Naive thymus-derived CD4-positive, alpha-beta T cell (primary cell): Measurements from ENCODE around the gene RTN4. TPM values are rescaled to one million over a fixed set of nuclear protein-coding genes. Genes with fewer than 3 reads are reported as not detected.

Source experiments
- ATAC-seq: fragments of 150-1000 bp; cut with Tn5 transposase; 2 replicates; pipeline ENCODE4 v1.10.0; 2021; ENCODE audit warnings: mild to moderate bottlenecking, moderate library complexity
- CTCF ChIA-PET: fragments of 350-600 bp; sonication (Branson Sonifier 250); formaldehyde crosslinking; loops from one replicate; lab custom pipeline; 2021; ENCODE audit warnings: antibody characterized with exemption; lab: Charles Lee
- POLR2A ChIA-PET: fragments of 350-600 bp; sonication (Branson Sonifier 250); formaldehyde crosslinking; loops from one replicate; lab custom pipeline; 2021; ENCODE audit warnings: antibody characterized with exemption, inconsistent platforms; lab: Charles Lee
- DNase-seq, 9 donors: peaks; one replicate each; pipeline versions ENCODE4 v3.0.0 to v3.0.0-alpha.2; 2020 to 2022; ENCODE audit warnings: mixed read lengths in 1 of 9
- H3K27ac ChIP-seq: one replicate; pipeline ENCODE4 v1.7.0; 2013; ENCODE audit warnings: mild to moderate bottlenecking, low read depth, low read length, moderate library complexity
- H3K27me3 ChIP-seq, 2 donors: one replicate each; pipeline ENCODE4 v1.7.0; 2013; ENCODE audit warnings: low read length in 2 of 2, mild to moderate bottlenecking in 2 of 2, moderate library complexity in 2 of 2; ENCODE audit not compliant: control insufficient read depth in 2 of 2, insufficient read depth in 2 of 2
- H3K36me3 ChIP-seq, 3 experiments: 1 replicate in 2 of 3; 2 replicates in 1 of 3; pipeline ENCODE4 v1.7.0; 2013; ENCODE audit warnings: low read length in 3 of 3, mild to moderate bottlenecking in 3 of 3, moderate library complexity in 1 of 3; ENCODE audit not compliant: insufficient read depth in 3 of 3, control insufficient read depth in 2 of 3
- H3K4me1 ChIP-seq, 2 donors: one replicate each; pipeline ENCODE4 v1.7.0; 2013; ENCODE audit warnings: low read length in 2 of 2, mild to moderate bottlenecking in 2 of 2, moderate library complexity in 1 of 2; ENCODE audit not compliant: control insufficient read depth in 2 of 2, insufficient read depth in 2 of 2
- H3K4me3 ChIP-seq: 2 replicates; pipeline ENCODE4 v1.7.0; 2013; ENCODE audit warnings: mild to moderate bottlenecking, low read length
- H3K9me3 ChIP-seq, 3 experiments: 1 replicate in 2 of 3; 2 replicates in 1 of 3; pipeline ENCODE4 v1.7.0; 2013; ENCODE audit warnings: low read length in 3 of 3; ENCODE audit not compliant: control insufficient read depth in 2 of 3
- H3K27ac Mint-ChIP-seq, 9 donors: one replicate each; pipeline ENCODE4 v1.8.0; 2020 to 2022; ENCODE audit warnings: mixed read lengths in 9 of 9, mild to moderate bottlenecking in 8 of 9, moderate library complexity in 5 of 9, inconsistent platforms in 2 of 9
- H3K27me3 Mint-ChIP-seq, 5 donors: one replicate each; pipeline ENCODE4 v1.8.0; 2021 to 2022; ENCODE audit warnings: mixed read lengths in 5 of 5, mild to moderate bottlenecking in 1 of 5
- H3K36me3 Mint-ChIP-seq, 5 donors: one replicate each; pipeline ENCODE4 v1.8.0; 2020 to 2022; ENCODE audit warnings: mixed read lengths in 5 of 5, mild to moderate bottlenecking in 3 of 5, inconsistent platforms in 1 of 5
- H3K4me1 Mint-ChIP-seq, 7 donors: one replicate each; pipeline ENCODE4 v1.8.0; 2020 to 2022; ENCODE audit warnings: mixed read lengths in 7 of 7, mild to moderate bottlenecking in 3 of 7, inconsistent platforms in 1 of 7
- H3K4me3 Mint-ChIP-seq, 10 donors: one replicate each; pipeline ENCODE4 v1.8.0; 2020 to 2022; ENCODE audit warnings: mild to moderate bottlenecking in 10 of 10, mixed read lengths in 10 of 10, moderate library complexity in 6 of 10, inconsistent platforms in 2 of 10
- H3K9me3 Mint-ChIP-seq, 11 donors: one replicate each; pipeline ENCODE4 v1.8.0; 2020 to 2022; ENCODE audit warnings: mixed read lengths in 11 of 11, mild to moderate bottlenecking in 4 of 11, inconsistent platforms in 1 of 11, moderate library complexity in 1 of 11
- intact Hi-C, 2 donors: fragments of 100-400 bp; cut with micrococcal nuclease; formaldehyde crosslinking; loops; one replicate each; pipeline ENCODE4 v1.15.1; 2023
- polyA plus RNA-seq, 2 donors: library from polyadenylated mRNA; unstranded; fragments of 300-500 nt; fragmentation: Illumina TruSeq; gene quantifications; one replicate each; pipeline ENCODE4 v1.2.3, GENCODE V29; 2021
- total RNA-seq, 6 experiments: library from RNA in 5 of 6; stranded (reverse) in 5 of 6; gene quantifications; 1 replicate in 5 of 6; 2 replicates in 1 of 6; pipeline ENCODE4 v1.2.3 and lab custom pipeline; 2021 to 2026

The RTN4 gene
- total and polyA plus RNA-seq, 7 experiments from 2014 or later = 59.6 to 126 (median 65.1) TPM

DNA sequence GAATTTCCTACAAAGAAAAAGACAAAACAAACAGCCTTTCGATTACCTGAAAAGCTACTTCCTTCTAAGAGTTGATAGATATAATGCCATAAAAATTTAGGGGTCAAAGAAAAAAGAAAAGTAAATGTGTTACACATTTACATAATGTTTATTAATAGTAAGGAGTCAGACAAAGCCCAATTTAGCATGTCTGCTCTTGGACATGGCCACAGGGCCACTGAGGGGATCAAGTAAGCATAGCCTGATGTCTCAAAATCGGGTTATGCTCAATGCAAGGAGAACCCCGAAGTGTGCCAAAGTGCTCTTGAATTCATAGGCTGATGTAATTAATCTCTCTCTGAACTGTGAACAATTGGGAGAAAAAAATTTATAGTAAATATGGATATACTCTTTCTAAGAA lies 61.6 kb downstream of the RTN4 start:
- H3K27ac ChIP-seq = no peak overlapping the region
- POLR2A ChIA-PET = no interaction called here
- DNase-seq = no peak
- H3K4me1 ChIP-seq = peaks cover 4 to 6% of the 10 kb centered on the region in 2 donors
- H3K9me3 Mint-ChIP-seq = no peaks in the 10 kb centered on the region
- no peaks in the 10 kb centered on the region for H3K27me3 Mint-ChIP-seq
- no peaks in the 10 kb centered on the region for H3K27me3 ChIP-seq
- H3K27ac Mint-ChIP-seq = no peak overlapping the region
- H3K36me3 ChIP-seq = peaks cover 0 to 19% (median 0%) of the 10 kb centered on the region in 3 experiments
- peaks cover 4 to 23% (median 22%) of the 10 kb centered on the region in 5 donors for H3K36me3 Mint-ChIP-seq
- CTCF ChIA-PET = interaction anchor here (1.0 kb wide), 1 partner anchor 11 kb away, joined by 3 read pairs; no protein-coding TSS in a partner anchor
- no peak overlapping the region for H3K4me3 ChIP-seq
- intact Hi-C loops = no loop called here
- H3K4me3 Mint-ChIP-seq = no peak overlapping the region
- peaks cover 10 to 80% (median 54%) of the 10 kb centered on the region in 7 donors for H3K4me1 Mint-ChIP-seq
- no peaks in the 10 kb centered on the region for H3K9me3 ChIP-seq
- ATAC-seq = no peak

DNA sequence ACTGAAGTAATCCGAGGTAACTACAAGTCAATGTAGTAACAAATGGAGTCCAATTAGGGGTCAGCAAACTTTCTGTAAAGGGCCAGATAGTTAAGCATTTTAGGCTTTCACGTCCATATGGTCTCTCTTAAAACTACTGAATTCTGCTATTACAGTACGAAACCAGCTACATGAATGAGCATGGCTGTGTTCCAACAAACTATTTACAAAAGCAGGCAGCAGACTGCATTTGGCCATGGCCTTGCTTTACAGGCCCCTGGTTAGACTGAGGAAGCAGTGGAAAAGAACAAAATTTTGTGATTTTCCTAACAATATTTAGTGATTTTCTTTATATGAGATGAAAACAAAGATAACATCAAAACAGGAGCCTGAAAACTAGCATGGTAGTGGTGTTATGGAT lies 64.0 kb downstream of the RTN4 start:
- no peak for DNase-seq
- Mint-ChIP-seq H3K4me1 (peaks cover 16 to 69% (median 41%) of the 10 kb centered on the region in 7 donors), H3K4me3 (no peak overlapping the region), H3K27ac (no peak overlapping the region), H3K27me3 (no peaks in the 10 kb centered on the region), H3K9me3 (no peaks in the 10 kb centered on the region), H3K36me3 (peaks cover 5 to 33% (median 30%) of the 10 kb centered on the region in 5 donors)
- no peaks in the 10 kb centered on the region for H3K27me3 ChIP-seq
- POLR2A ChIA-PET = no interaction called here
- no peak for ATAC-seq
- H3K9me3 ChIP-seq = no peaks in the 10 kb centered on the region
- H3K27ac ChIP-seq = no peak overlapping the region
- no peak overlapping the region for H3K4me3 ChIP-seq
- peaks cover 0 to 27% (median 0%) of the 10 kb centered on the region in 3 experiments for H3K36me3 ChIP-seq
- H3K4me1 ChIP-seq = peaks cover 4 to 6% of the 10 kb centered on the region in 2 donors
- intact Hi-C loops = no loop called here
- CTCF ChIA-PET = interaction anchor here (1.4 kb wide), 1 partner anchor 62 kb away, joined by 3 read pairs; no protein-coding TSS in a partner anchor

GRCh38 chr2:54984476-54984875 lies 65.8 kb downstream of the RTN4 start:
- Histone ChIP-seq H3K9me3 (no peaks in the 10 kb centered on the region), H3K27ac (no peak overlapping the region), H3K36me3 (peaks cover 0 to 34% (median 0%) of the 10 kb centered on the region in 3 experiments), H3K4me1 (peaks cover 4 to 6% of the 10 kb centered on the region in 2 donors), H3K4me3 (no peak overlapping the region), H3K27me3 (no peaks in the 10 kb centered on the region)
- ATAC-seq (no peak), DNase-seq (no peak)
- Mint-ChIP-seq H3K4me3 (no peak overlapping the region), H3K27ac (peak overlapping the region in 1 of 9 donors; percentile 6), H3K27me3 (no peaks in the 10 kb centered on the region), H3K36me3 (peaks cover 5 to 39% (median 33%) of the 10 kb centered on the region in 5 donors), H3K9me3 (no peaks in the 10 kb centered on the region), H3K4me1 (peaks cover 16 to 72% (median 45%) of the 10 kb centered on the region in 7 donors)
- intact Hi-C loops = no loop called here
- ChIA-PET CTCF (interaction anchor here (0.6 kb wide), 1 partner anchor 84 kb away, joined by 3 read pairs; no protein-coding TSS in a partner anchor), POLR2A (no interaction called here)

DNA sequence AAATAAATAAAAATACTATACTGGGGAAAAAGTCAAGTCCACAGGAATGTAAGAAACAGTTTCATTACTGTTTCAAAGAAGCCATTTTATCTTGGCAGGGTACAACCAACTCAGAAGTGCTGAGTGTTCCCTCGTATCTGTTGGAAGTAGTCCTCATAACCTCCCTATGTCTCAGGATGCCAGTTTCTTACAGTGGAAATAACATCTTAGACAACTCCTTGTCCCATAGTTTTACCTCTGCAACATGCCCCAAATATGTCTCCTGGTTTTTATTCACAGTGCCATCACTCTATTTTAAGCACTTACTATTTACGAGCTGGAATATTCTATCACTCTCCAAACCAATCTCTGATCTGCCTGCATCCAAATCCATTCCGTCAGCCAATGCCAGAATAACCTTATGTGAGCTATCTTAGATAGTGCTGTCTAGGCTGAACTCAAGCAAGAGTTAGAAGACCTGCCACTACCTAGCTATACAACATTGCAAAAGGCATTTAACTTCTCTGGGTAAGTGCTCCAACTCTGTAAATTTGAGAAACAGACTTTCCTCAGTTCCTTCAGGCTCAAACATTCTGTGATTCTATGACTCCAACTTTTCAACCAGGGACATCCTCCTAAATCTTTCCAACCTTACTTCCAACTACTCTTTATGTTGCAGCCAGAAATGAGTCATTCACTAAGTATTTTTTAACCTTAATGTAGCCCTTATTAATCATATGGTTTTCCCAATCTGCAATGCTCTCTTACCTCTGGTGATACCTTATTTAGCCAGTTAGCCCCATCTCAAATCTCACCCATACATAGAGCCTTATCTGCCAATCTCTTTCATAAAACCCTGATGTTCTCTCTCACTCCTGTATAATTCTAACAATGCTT lies 66.7 kb downstream of the RTN4 start:
- Mint-ChIP-seq H3K36me3 (peaks cover 5 to 39% (median 33%) of the 10 kb centered on the region in 5 donors), H3K9me3 (no peaks in the 10 kb centered on the region), H3K4me1 (peaks cover 16 to 67% (median 41%) of the 10 kb centered on the region in 7 donors), H3K4me3 (peak overlapping the region in 1 of 10 donors; percentile 3), H3K27me3 (no peaks in the 10 kb centered on the region), H3K27ac (peak overlapping the region in 5 of 9 donors; percentile 5 to 27 (median 15))
- Histone ChIP-seq H3K9me3 (no peaks in the 10 kb centered on the region), H3K4me3 (no peak overlapping the region), H3K27ac (no peak overlapping the region), H3K36me3 (peaks cover 0 to 34% (median 0%) of the 10 kb centered on the region in 3 experiments), H3K4me1 (peaks cover 4 to 6% of the 10 kb centered on the region in 2 donors), H3K27me3 (no peaks in the 10 kb centered on the region)
- ATAC-seq (no peak), DNase-seq (no peak)
- CTCF ChIA-PET = interaction anchor here (0.6 kb wide), 1 partner anchor 84 kb away, joined by 3 read pairs; no protein-coding TSS in a partner anchor
- intact Hi-C loops = no loop called here
- POLR2A ChIA-PET = no interaction called here

DNA sequence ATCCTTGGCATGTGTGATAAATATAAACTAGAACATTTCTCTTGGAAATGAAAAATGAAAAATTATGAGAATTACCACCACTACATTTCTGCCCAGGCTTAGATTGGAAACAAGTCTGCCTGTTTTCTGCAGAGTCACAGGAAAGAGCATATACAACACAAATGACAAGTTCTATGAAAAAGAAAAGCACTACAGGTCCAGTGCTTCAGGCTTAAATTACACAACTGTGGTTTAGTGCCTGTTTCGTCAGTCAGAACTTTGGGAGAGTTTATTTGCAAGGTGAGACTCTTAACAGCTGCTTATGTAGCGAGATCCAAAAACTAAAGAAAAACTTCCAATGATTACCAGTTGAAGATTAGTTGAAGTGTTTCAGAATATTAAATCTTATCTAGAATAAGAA lies 68.9 kb downstream of the RTN4 start:
- Histone ChIP-seq H3K4me1 (peaks cover 4 to 6% of the 10 kb centered on the region in 2 donors), H3K9me3 (no peaks in the 10 kb centered on the region), H3K27ac (no peak overlapping the region), H3K36me3 (peaks cover 0 to 24% (median 0%) of the 10 kb centered on the region in 3 experiments), H3K4me3 (no peak overlapping the region), H3K27me3 (no peaks in the 10 kb centered on the region)
- Mint-ChIP-seq H3K36me3 (peaks cover 5 to 37% (median 25%) of the 10 kb centered on the region in 5 donors), H3K27ac (peak overlapping the region in 3 of 9 donors; percentile 37 to 59 (median 38)), H3K27me3 (no peaks in the 10 kb centered on the region), H3K4me3 (no peak overlapping the region), H3K4me1 (peaks cover 13 to 64% (median 45%) of the 10 kb centered on the region in 7 donors), H3K9me3 (peaks cover 0 to 1% (median 0%) of the 10 kb centered on the region in 11 donors)
- ChIA-PET POLR2A (interaction anchor here (0.7 kb wide), 1 partner anchor 65 kb away, joined by 3 read pairs; no protein-coding TSS in a partner anchor), CTCF (no interaction called here)
- no peak for DNase-seq
- intact Hi-C loops = no loop called here
- no peak for ATAC-seq

DNA sequence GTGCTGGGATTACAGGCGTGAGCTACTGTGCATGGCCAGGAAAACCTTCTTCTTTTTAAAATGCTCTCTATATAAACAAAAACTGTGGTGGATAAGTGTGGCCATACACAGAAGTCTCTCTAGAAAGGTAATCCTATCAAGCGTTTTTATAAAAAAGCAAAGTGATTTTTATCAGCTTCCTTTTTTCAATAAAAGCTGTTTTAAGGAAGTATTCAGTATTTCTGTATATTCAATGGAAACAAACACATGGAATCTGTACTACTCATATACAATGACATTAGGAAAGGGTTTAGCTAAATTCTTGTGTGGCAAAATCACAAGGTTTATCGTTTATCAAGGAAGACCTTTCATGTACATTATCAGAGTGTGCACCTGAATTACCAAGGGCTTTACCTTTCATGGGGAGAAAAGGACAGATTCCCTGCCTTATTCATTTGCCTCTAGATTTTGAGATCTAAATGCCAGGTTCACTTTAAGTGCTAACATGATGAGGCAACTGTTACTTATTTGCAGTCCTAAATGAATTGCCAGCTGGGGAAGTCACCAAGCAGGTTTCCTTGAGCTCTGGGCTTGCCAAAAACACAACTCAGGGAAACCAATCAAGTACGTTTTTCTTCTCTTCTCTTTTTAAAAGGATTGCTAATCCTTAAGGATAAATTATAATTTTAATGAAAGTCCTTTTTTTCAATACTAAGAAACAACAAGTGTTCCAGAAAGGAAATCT lies 70.8 kb downstream of the RTN4 start:
- CTCF ChIA-PET = no interaction called here
- Mint-ChIP-seq H3K4me1 (peaks cover 14 to 71% (median 50%) of the 10 kb centered on the region in 7 donors), H3K9me3 (peaks cover 0 to 1% (median 0%) of the 10 kb centered on the region in 11 donors), H3K27ac (peak overlapping the region in 5 of 9 donors; percentile 12 to 74 (median 41)), H3K4me3 (no peak overlapping the region), H3K36me3 (peaks cover 3 to 40% (median 16%) of the 10 kb centered on the region in 5 donors), H3K27me3 (no peaks in the 10 kb centered on the region)
- no peaks in the 10 kb centered on the region for H3K9me3 ChIP-seq
- H3K27ac ChIP-seq = no peak overlapping the region
- peaks cover 0 to 15% (median 0%) of the 10 kb centered on the region in 3 experiments for H3K36me3 ChIP-seq
- H3K4me1 ChIP-seq = peaks cover 0 to 2% of the 10 kb centered on the region in 2 donors
- POLR2A ChIA-PET = interaction anchor here (0.7 to 0.8 kb wide), 3 partner anchors 14 to 20 kb away, joined by 3 to 4 read pairs (median 3); no protein-coding TSS in a partner anchor
- DNase-seq (no peak), ATAC-seq (no peak)
- intact Hi-C loops = no loop called here
- H3K27me3 ChIP-seq = no peaks in the 10 kb centered on the region
- H3K4me3 ChIP-seq = no peak overlapping the region
